ENCODE measurements around the gene ZC3HAV1L. TPM values are rescaled to one million over a fixed set of nuclear protein-coding genes. Genes with fewer than 3 reads are reported as not detected.

Gene ZC3HAV1L
- total RNA-seq, 1 experiment from 2014 or later: 15.0 TPM

DNA sequence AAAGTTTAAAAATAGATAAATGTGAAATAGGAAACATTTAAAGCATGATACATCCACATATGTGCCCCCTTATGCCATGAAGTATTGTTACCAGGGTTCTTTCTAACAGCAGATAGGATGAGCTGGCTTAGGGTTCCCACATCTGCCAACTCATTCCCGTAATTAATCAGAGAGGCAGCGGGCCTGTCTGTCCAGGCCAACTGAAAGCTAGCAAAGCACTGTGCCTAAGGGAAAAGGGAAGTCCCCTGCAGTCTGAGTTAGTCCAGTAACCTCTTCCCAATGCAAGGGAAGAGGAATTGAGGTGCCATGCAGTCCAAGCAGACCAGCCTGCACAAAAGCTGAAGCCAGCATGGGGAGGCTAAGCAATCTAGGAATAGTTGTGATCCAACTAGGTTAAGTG is 18.3 kb upstream of the ZC3HAV1L start:
- intact Hi-C loops (cut with micrococcal nuclease; ENCODE audit: unreplicated experiment): no loop called here
- CTCF ChIA-PET: no interaction called here

DNA sequence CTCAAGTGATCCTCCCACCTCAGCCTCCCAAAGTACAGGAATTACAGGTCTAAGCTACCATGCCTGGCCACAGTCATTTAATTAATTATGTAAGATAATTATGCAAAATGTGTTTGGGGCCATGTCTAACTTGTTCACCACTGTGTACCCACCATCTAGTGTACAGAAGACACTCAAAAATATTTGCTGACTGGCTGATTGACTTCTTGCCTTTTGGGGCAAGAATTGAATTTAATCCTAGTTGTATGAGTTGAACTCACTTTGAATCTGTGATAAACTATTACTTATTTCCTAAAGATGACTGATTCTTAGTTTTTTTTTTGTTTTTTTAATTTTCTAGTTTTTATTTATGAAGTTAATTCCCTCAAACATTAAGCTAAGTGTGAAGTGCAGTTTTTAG is 15.8 kb upstream of the ZC3HAV1L start:
- DNase-seq: no peak
- CTCF ChIA-PET: interaction anchor here (0.6 kb wide), 1 partner anchor 638 kb away, joined by 3 read pairs; no protein-coding TSS in a partner anchor
- Mint-ChIP-seq H3K36me3 (ENCODE audit: insufficient read depth, unreplicated experiment) (peaks cover 35% of the 10 kb centered on the region), H3K9me3 (ENCODE audit: low read depth, unreplicated experiment) (no peaks in the 10 kb centered on the region), H3K4me1 (ENCODE audit: low read depth, unreplicated experiment) (no peaks in the 10 kb centered on the region), H3K27me3 (ENCODE audit: unreplicated experiment) (no peaks in the 10 kb centered on the region), H3K4me3 (ENCODE audit: low read depth, unreplicated experiment) (no peak overlapping the region), H3K27ac (ENCODE audit: unreplicated experiment) (no peak overlapping the region)
- TF ChIP-seq CTCF (IDR thresholded peaks at IDR 0.05; ENCODE audit: unreplicated experiment): no peak
- intact Hi-C loops (cut with micrococcal nuclease; ENCODE audit: unreplicated experiment): no loop called here
- BruUV-seq (replicated peaks): no TSS peak

More for the DNA sequence above, 18.3 kb upstream of the ZC3HAV1L start:
- H3K27ac Mint-ChIP-seq (ENCODE audit: unreplicated experiment): no peak overlapping the region
- DNase-seq: no peak
- H3K27me3 Mint-ChIP-seq (ENCODE audit: unreplicated experiment): no peaks in the 10 kb centered on the region
- no peak overlapping the region for H3K4me3 Mint-ChIP-seq (ENCODE audit: low read depth, unreplicated experiment)
- H3K36me3 Mint-ChIP-seq (ENCODE audit: insufficient read depth, unreplicated experiment): peaks cover 32% of the 10 kb centered on the region
- no peaks in the 10 kb centered on the region for H3K4me1 Mint-ChIP-seq (ENCODE audit: low read depth, unreplicated experiment)
- H3K9me3 Mint-ChIP-seq (ENCODE audit: low read depth, unreplicated experiment): no peaks in the 10 kb centered on the region
- TF ChIP-seq CTCF (IDR thresholded peaks at IDR 0.05; ENCODE audit: unreplicated experiment): no peak
- BruUV-seq (replicated peaks): no TSS peak

DNA sequence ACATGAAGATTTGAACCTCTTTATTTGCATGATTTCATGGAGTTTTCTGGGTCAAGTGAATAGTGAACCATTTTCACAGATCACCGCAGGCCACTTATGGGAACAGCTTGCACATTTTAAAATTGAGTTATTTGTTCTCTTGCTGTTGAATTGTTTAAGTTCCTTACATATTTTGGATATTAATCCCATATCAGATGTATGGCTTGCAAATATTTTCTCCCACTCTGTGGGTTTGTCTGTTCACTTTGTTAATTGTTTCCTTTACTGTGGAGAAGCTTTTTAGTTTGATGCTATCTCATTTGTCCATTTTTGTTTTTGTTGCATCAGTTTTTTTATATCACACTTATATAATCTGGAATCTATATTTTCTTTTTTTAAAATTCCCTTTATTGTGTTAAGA is 14.1 kb upstream of the ZC3HAV1L start:
- intact Hi-C loops (cut with micrococcal nuclease; ENCODE audit: unreplicated experiment): no loop called here
- no peak overlapping the region for H3K27ac Mint-ChIP-seq (ENCODE audit: unreplicated experiment)
- peaks cover 47% of the 10 kb centered on the region for H3K36me3 Mint-ChIP-seq (ENCODE audit: insufficient read depth, unreplicated experiment)
- no peak for TF ChIP-seq CTCF (IDR thresholded peaks at IDR 0.05; ENCODE audit: unreplicated experiment)
- no peaks in the 10 kb centered on the region for H3K27me3 Mint-ChIP-seq (ENCODE audit: unreplicated experiment)
- no peak for DNase-seq
- H3K4me3 Mint-ChIP-seq (ENCODE audit: low read depth, unreplicated experiment): no peak overlapping the region
- H3K9me3 Mint-ChIP-seq (ENCODE audit: low read depth, unreplicated experiment): no peaks in the 10 kb centered on the region
- BruUV-seq (replicated peaks): no TSS peak
- CTCF ChIA-PET: no interaction called here
- H3K4me1 Mint-ChIP-seq (ENCODE audit: low read depth, unreplicated experiment): no peaks in the 10 kb centered on the region

DNA sequence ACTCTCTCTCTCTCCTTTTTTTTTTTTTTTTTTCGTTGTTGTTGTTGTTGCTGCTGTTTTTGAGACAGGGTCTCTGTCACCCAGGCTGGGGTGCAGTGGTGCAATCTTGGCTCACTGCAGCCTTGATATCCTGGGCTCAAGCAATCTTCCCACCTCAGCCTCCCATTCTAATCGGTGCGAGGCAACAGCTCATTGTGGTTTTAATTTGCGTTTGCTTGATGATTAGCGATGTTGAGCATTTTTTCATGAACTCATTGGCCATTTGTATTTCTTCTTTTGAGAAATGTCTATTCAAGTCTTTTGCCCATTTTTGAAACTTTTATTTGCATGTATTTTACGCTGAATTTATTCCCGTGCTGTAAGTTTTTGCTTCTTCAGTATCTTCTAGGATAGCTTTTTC is 13.3 kb upstream of the ZC3HAV1L start:
- no peak for TF ChIP-seq CTCF (IDR thresholded peaks at IDR 0.05; ENCODE audit: unreplicated experiment)
- H3K4me3 Mint-ChIP-seq (ENCODE audit: low read depth, unreplicated experiment): no peak overlapping the region
- H3K4me1 Mint-ChIP-seq (ENCODE audit: low read depth, unreplicated experiment): peaks cover 8% of the 10 kb centered on the region
- no peaks in the 10 kb centered on the region for H3K9me3 Mint-ChIP-seq (ENCODE audit: low read depth, unreplicated experiment)
- H3K36me3 Mint-ChIP-seq (ENCODE audit: insufficient read depth, unreplicated experiment): peaks cover 40% of the 10 kb centered on the region
- no peak for DNase-seq
- H3K27me3 Mint-ChIP-seq (ENCODE audit: unreplicated experiment): no peaks in the 10 kb centered on the region
- intact Hi-C loops (cut with micrococcal nuclease; ENCODE audit: unreplicated experiment): no loop called here
- H3K27ac Mint-ChIP-seq (ENCODE audit: unreplicated experiment): no peak overlapping the region
- no TSS peak for BruUV-seq (replicated peaks)
- CTCF ChIA-PET: no interaction called here

Measured in Calu3 (cell line).